Thyroid gland (tissue), 4 donors: ENCODE measurements around the gene RFX3. TPM values are rescaled to one million over a fixed set of nuclear protein-coding genes. Genes with fewer than 3 reads are reported as not detected.

Source experiments
- DNase-seq, 2 donors: peaks; one replicate each; pipeline ENCODE4 v3.0.0-alpha.2; 2019
- H3K27ac ChIP-seq, 3 donors: fragments of 200-600 bp; sonication (generic); 1 replicate in 2 of 3; 2 replicates in 1 of 3; pipeline ENCODE4 v1.5.1; 2016 to 2019; ENCODE audit warnings: mild to moderate bottlenecking in 1 of 3, moderate library complexity in 1 of 3
- H3K27me3 ChIP-seq: fragments of 200-600 bp; sonication (generic); one replicate; pipeline ENCODE4 v1.5.1; 2019
- H3K36me3 ChIP-seq, 2 donors: fragments of 200-600 bp; sonication (generic); one replicate each; pipeline ENCODE4 v1.5.1; 2016 to 2019
- H3K4me1 ChIP-seq, 2 donors: fragments of 200-600 bp; sonication (generic); one replicate each; pipeline ENCODE4 v1.5.1; 2017 to 2019
- H3K4me3 ChIP-seq, 3 donors: fragments of 200-600 bp; sonication (generic); replicated peaks in 1 of 3; 1 replicate in 2 of 3; 2 replicates in 1 of 3; pipeline ENCODE4 v1.5.1; 2016; ENCODE audit warnings: mild to moderate bottlenecking in 1 of 3
- H3K9me3 ChIP-seq: fragments of 200-600 bp; sonication (generic); one replicate; pipeline ENCODE4 v1.5.1; 2017
- CTCF ChIP-seq, 6 experiments: fragments of 200-600 bp in 3 of 6; fragments of 450-650 bp in 3 of 6; sonication (generic) in 3 of 6; IDR thresholded peaks; one replicate each; pipeline ENCODE4 v1.5.1; 2016 to 2019; ENCODE audit warnings: antibody characterized with exemption in 6 of 6, mild to moderate bottlenecking in 2 of 6, inconsistent platforms in 1 of 6, moderate library complexity in 1 of 6
- POLR2A ChIP-seq, 2 donors: fragments of 450-650 bp; IDR thresholded peaks; one replicate each; pipeline ENCODE4 v1.6.1; 2017; ENCODE audit warnings: antibody characterized with exemption in 2 of 2, mild to moderate bottlenecking in 2 of 2, moderate library complexity in 1 of 2
- WGBS, 2 donors: methylation state at CpG; one replicate each; pipeline ENCODE4 v1.1.5; 2017; 5-methylcytosine and 5-hydroxymethylcytosine counted together
- intact Hi-C: fragments of 100-400 bp; cut with DNase I; formaldehyde crosslinking; loops from one replicate; pipeline ENCODE4 v1.15.1; 2023
- total RNA-seq, 4 donors: library from RNA; depleted of rRNA; stranded (reverse); fragments of >200 nt; gene quantifications; one replicate each; pipeline ENCODE4 v1.2.3, GENCODE V29; 2016

RFX3 gene
- total RNA-seq, 4 donors from 2014 or later: 8.8 to 16.7 (median 12.3) TPM

GRCh38 chr9:3433754-3434153 is 92.0 kb downstream of the RFX3 start:
- TF ChIP-seq POLR2A (IDR thresholded peaks at IDR 0.05) (no peak), CTCF (IDR thresholded peaks at IDR 0.05) (no peak)
- intact Hi-C loops: no loop called here

GRCh38 chr9:3433066-3433465 is 92.7 kb downstream of the RFX3 start:
- intact Hi-C loops: no loop called here
- Histone ChIP-seq H3K36me3 (no peaks in the 10 kb centered on the region), H3K27me3 (no peaks in the 10 kb centered on the region), H3K27ac (no peak overlapping the region), H3K4me3 (no peak overlapping the region), H3K4me1 (no peaks in the 10 kb centered on the region), H3K9me3 (no peaks in the 10 kb centered on the region)
- WGBS, 2 donors: 98% methylated on average over 4 of the region's 4 CpGs
- TF ChIP-seq POLR2A (IDR thresholded peaks at IDR 0.05): no peak
- no peak for TF ChIP-seq CTCF (IDR thresholded peaks at IDR 0.05)
- no peak for DNase-seq

More at GRCh38 chr9:3433754-3434153, 92.0 kb downstream of the RFX3 start:
- no peaks in the 10 kb centered on the region for H3K27me3 ChIP-seq
- no peaks in the 10 kb centered on the region for H3K4me1 ChIP-seq
- WGBS, 2 donors: 97 to 99% methylated on average over 4 of the region's 4 CpGs
- no peaks in the 10 kb centered on the region for H3K36me3 ChIP-seq
- H3K4me3 ChIP-seq: no peak overlapping the region
- no peak for DNase-seq
- no peaks in the 10 kb centered on the region for H3K9me3 ChIP-seq
- H3K27ac ChIP-seq: no peak overlapping the region

- no peak for DNase-seq
- intact Hi-C loops: no loop called here
- Histone ChIP-seq H3K9me3 (no peaks in the 10 kb centered on the region), H3K27me3 (no peaks in the 10 kb centered on the region), H3K36me3 (no peaks in the 10 kb centered on the region), H3K4me1 (no peaks in the 10 kb centered on the region), H3K27ac (no peak overlapping the region), H3K4me3 (no peak overlapping the region)
- WGBS, 2 donors: 73 to 83% methylated on average over 3 of the region's 3 CpGs
- TF ChIP-seq POLR2A (IDR thresholded peaks at IDR 0.05): no peak
- no peak for TF ChIP-seq CTCF (IDR thresholded peaks at IDR 0.05)
Measured at GRCh38 chr9:3431890-3432289, 93.9 kb downstream of the RFX3 start.

GRCh38 chr9:3419893-3420292 is 105.9 kb downstream of the RFX3 start:
- no peaks in the 10 kb centered on the region for H3K4me1 ChIP-seq
- H3K9me3 ChIP-seq: no peaks in the 10 kb centered on the region
- H3K36me3 ChIP-seq: no peaks in the 10 kb centered on the region
- H3K27ac ChIP-seq: no peak overlapping the region
- peak; percentile 9 to 29 for DNase-seq
- 68 to 82% methylated on average over 11 of the region's 11 CpGs for WGBS, 2 donors
- intact Hi-C loops: no loop called here
- H3K27me3 ChIP-seq: no peaks in the 10 kb centered on the region
- no peak overlapping the region for H3K4me3 ChIP-seq
- TF ChIP-seq POLR2A (IDR thresholded peaks at IDR 0.05): no peak
- no peak for TF ChIP-seq CTCF (IDR thresholded peaks at IDR 0.05)

GRCh38 chr9:3415906-3416305 is 109.9 kb downstream of the RFX3 start:
- TF ChIP-seq CTCF (IDR thresholded peaks at IDR 0.05) (no peak), POLR2A (IDR thresholded peaks at IDR 0.05) (no peak)
- Histone ChIP-seq H3K27me3 (no peaks in the 10 kb centered on the region), H3K9me3 (no peaks in the 10 kb centered on the region), H3K27ac (no peak overlapping the region), H3K4me3 (no peak overlapping the region), H3K36me3 (no peaks in the 10 kb centered on the region), H3K4me1 (no peaks in the 10 kb centered on the region)
- DNase-seq: no peak
- intact Hi-C loops: no loop called here
